ENCODE measurements around the gene TTC9.

TTC9 gene

GRCh38 chr14:70601162-70601561, 40.6 kb upstream of the TTC9 start:
- DNase-seq (ENCODE audit: low spot score), result no peak
- TF ChIP-seq, protein P1, sequence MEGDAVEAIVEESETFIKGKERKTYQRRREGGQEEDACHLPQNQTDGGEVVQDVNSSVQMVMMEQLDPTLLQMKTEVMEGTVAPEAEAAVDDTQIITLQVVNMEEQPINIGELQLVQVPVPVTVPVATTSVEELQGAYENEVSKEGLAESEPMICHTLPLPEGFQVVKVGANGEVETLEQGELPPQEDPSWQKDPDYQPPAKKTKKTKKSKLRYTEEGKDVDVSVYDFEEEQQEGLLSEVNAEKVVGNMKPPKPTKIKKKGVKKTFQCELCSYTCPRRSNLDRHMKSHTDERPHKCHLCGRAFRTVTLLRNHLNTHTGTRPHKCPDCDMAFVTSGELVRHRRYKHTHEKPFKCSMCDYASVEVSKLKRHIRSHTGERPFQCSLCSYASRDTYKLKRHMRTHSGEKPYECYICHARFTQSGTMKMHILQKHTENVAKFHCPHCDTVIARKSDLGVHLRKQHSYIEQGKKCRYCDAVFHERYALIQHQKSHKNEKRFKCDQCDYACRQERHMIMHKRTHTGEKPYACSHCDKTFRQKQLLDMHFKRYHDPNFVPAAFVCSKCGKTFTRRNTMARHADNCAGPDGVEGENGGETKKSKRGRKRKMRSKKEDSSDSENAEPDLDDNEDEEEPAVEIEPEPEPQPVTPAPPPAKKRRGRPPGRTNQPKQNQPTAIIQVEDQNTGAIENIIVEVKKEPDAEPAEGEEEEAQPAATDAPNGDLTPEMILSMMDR (IDR thresholded peaks at IDR 0.05; ENCODE audit: extremely low read depth, insufficient read depth, missing control alignments), result no peak
- in situ Hi-C loops (cut with MboI; ENCODE audit: low pct_unique_long_range_greater_than_20kb, low sequenced_read_pairs, unreplicated experiment), result loop anchor here (10.0 to 25.0 kb wide), 2 partner anchors 114 to 361 kb away; no protein-coding TSS in a partner anchor

GRCh38 chr14:70602254-70602653, 39.5 kb upstream of the TTC9 start:
- DNase-seq (ENCODE audit: low spot score), result no peak
- in situ Hi-C loops (cut with MboI; ENCODE audit: low pct_unique_long_range_greater_than_20kb, low sequenced_read_pairs, unreplicated experiment), result loop anchor here (10.0 to 25.0 kb wide), 2 partner anchors 113 to 360 kb away; no protein-coding TSS in a partner anchor
- TF ChIP-seq, protein P1 (IDR thresholded peaks at IDR 0.05; ENCODE audit: extremely low read depth, insufficient read depth, missing control alignments), result no peak

GRCh38 chr14:70611216-70611615, 30.5 kb upstream of the TTC9 start:
- TF ChIP-seq, protein P1 (IDR thresholded peaks at IDR 0.05; ENCODE audit: extremely low read depth, insufficient read depth, missing control alignments), result no peak
- DNase-seq (ENCODE audit: low spot score), result no peak
- in situ Hi-C loops (cut with MboI; ENCODE audit: low pct_unique_long_range_greater_than_20kb, low sequenced_read_pairs, unreplicated experiment), result loop anchor here (25.0 kb wide), 1 partner anchor 351 kb away; no protein-coding TSS in a partner anchor

GRCh38 chr14:70616646-70617045, 25.1 kb upstream of the TTC9 start:
- TF ChIP-seq, protein P1 (IDR thresholded peaks at IDR 0.05; ENCODE audit: extremely low read depth, insufficient read depth, missing control alignments), result no peak
- in situ Hi-C loops (cut with MboI; ENCODE audit: low pct_unique_long_range_greater_than_20kb, low sequenced_read_pairs, unreplicated experiment), result loop anchor here (25.0 kb wide), 1 partner anchor 346 kb away; no protein-coding TSS in a partner anchor
- DNase-seq (ENCODE audit: low spot score), result no peak

DNA sequence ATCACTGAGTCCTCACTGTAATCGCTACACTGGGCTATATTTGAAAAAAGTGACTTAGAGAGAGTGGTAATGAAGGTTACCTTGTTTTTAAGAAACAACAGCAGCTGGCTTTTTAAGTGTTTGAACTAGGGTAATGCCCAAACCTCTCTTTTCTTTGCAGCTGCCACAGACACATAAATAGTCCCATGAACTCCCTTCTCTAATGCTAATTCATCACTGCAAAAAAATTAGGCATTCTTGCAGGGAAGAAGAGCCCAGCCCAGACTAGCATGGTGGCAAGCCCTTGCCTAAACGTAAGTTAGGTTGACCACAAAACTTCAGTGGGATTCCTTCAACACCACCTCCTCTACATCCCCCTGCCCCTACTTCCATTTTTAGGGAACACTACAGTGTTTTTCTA, 23.4 kb upstream of the TTC9 start:
- TF ChIP-seq, protein P1 (IDR thresholded peaks at IDR 0.05; ENCODE audit: extremely low read depth, insufficient read depth, missing control alignments), result no peak
- no peak for DNase-seq (ENCODE audit: low spot score)
- in situ Hi-C loops (cut with MboI; ENCODE audit: low pct_unique_long_range_greater_than_20kb, low sequenced_read_pairs, unreplicated experiment), result loop anchor here (25.0 kb wide), 1 partner anchor 344 kb away; no protein-coding TSS in a partner anchor

DNA sequence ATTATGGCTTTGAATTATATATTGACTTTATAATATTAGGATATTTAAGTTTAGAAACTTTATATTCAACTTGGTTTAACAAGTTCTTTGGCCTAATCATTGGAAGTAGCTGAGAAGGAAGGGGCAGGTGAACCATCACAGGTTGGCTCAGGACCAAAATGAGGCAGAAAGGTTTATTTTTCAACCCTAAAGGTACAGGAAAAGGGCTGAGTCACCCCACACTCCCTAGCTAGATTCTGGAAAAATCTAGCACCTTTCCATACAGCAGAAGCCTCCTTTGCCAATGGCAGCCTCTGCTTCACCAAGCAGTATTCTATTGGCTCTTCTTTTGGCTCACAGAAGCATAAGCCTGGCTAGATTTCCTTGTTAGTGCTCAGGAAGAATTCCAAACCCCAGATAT, 22.0 kb upstream of the TTC9 start:
- in situ Hi-C loops (cut with MboI; ENCODE audit: low pct_unique_long_range_greater_than_20kb, low sequenced_read_pairs, unreplicated experiment), result loop anchor here (5.0 to 25.0 kb wide), 2 partner anchors 198 to 343 kb away; no protein-coding TSS in a partner anchor
- TF ChIP-seq, protein P1 (IDR thresholded peaks at IDR 0.05; ENCODE audit: extremely low read depth, insufficient read depth, missing control alignments), result no peak
- DNase-seq (ENCODE audit: low spot score), result no peak

All from GM13977 (cell line).